GM12892 (cell line): ENCODE measurements around the gene GATA3.

ENCODE experiments used
- POLR2A ChIP-seq: IDR thresholded peaks from 2 replicates; pipeline ENCODE4 v1.6.1; 2011; ENCODE audit warnings: low read depth, low read length, control low read depth
- TAF1 ChIP-seq: IDR thresholded peaks from 2 replicates; pipeline ENCODE4 v1.6.1; 2011; ENCODE audit warnings: low read depth, mild to moderate bottlenecking, control low read depth, low read length, borderline replicate concordance

DNA sequence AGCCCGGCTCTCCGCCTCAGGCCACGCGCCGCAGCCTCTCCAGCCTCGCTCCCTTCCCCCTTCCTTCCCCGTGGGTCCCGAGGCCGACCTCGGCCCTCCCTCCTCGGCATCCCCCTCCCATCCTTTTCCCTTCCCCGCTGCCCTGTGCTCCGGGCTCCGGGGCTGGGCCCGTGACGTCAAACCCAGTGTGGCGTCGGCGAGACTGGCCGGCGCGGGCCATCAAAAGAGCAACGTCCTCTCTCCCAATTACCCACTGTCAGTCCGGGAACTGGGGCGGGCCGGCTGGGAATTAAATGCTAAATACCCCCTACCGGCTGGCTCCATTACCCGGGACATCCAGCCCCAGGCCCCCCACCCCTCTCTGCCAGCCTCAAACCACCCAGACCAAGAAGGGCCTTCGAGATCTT, 2.6 kb upstream of the GATA3 start:
- TF ChIP-seq TAF1 (no peak), POLR2A (no peak)
